HEK293 (cell line): ENCODE data around the gene TNNT2.

Experiments used
- CTCF ChIA-PET: fragments of 350-600 bp; formaldehyde crosslinking; extraction: SDS; loops from one replicate; lab custom pipeline; 2021; ENCODE audit warnings: antibody characterized with exemption; lab: Yijun Ruan, JAX
- POLR2A ChIA-PET: fragments of 300-600 bp; formaldehyde crosslinking; extraction: SDS; loops from one replicate; lab custom pipeline; 2020; ENCODE audit warnings: antibody characterized with exemption, inconsistent platforms; lab: Yijun Ruan, JAX
- H3K27ac ChIP-seq: fragments of 200-500 bp; sonication (Bioruptor generic); 2 replicates; pipeline ENCODE4 v1.5.1; 2014; ENCODE audit warnings: low read depth, low read length, control low read depth, inconsistent platforms; ENCODE audit errors: extremely low read depth
- H3K36me3 ChIP-seq, 2 experiments: fragments of 200-500 bp in 1 of 2; sonication (Bioruptor generic) in 1 of 2; 1 replicate in 1 of 2; 2 replicates in 1 of 2; pipeline ENCODE4 v1.5.1; 2014 to 2017; ENCODE audit warnings: inconsistent platforms in 2 of 2, low read length in 2 of 2; ENCODE audit not compliant: control insufficient read depth in 2 of 2, insufficient read depth in 1 of 2
- H3K4me1 ChIP-seq: fragments of 200-500 bp; sonication (Bioruptor generic); 2 replicates; pipeline ENCODE4 v1.5.1; 2014; ENCODE audit warnings: mild to moderate bottlenecking, low read length, inconsistent platforms; ENCODE audit not compliant: control insufficient read depth, insufficient read depth
- H3K4me3 ChIP-seq: 2 replicates; pipeline ENCODE4 v1.5.1; 2011; ENCODE audit warnings: low read depth, mild to moderate bottlenecking, control low read depth, low read length, moderate library complexity
- H3K9me3 ChIP-seq: fragments of 200-500 bp; sonication (Bioruptor generic); 2 replicates; pipeline ENCODE4 v1.5.1; 2014; ENCODE audit warnings: low read depth, low read length, inconsistent platforms; ENCODE audit not compliant: control insufficient read depth, insufficient read depth
- GFI1B ChIP-seq: fragments of 450-650 bp; formaldehyde crosslinking; IDR thresholded peaks from 2 replicates; pipeline ENCODE4 v1.5.1; 2016; ENCODE audit warnings: missing biosample characterization, missing genetic modification characterization
- MEIS1 ChIP-seq: sonication (generic); formaldehyde crosslinking; IDR thresholded peaks from 2 replicates; pipeline ENCODE4 v1.8.1; 2022; ENCODE audit warnings: missing genetic modification reagents, mild to moderate bottlenecking, borderline replicate concordance
- SP3 ChIP-seq: fragments of 450-650 bp; formaldehyde crosslinking; IDR thresholded peaks from 2 replicates; pipeline ENCODE4 v1.5.1; 2016; ENCODE audit warnings: missing biosample characterization, missing genetic modification characterization
- YY1 ChIP-seq: fragments of 450-650 bp; formaldehyde crosslinking; IDR thresholded peaks from 2 replicates; pipeline ENCODE4 v1.5.1; 2018; ENCODE audit warnings: missing biosample characterization, missing genetic modification characterization
- ZBTB20 ChIP-seq: fragments of 450-650 bp; formaldehyde crosslinking; IDR thresholded peaks from 2 replicates; pipeline ENCODE4 v1.5.1; 2016; ENCODE audit warnings: missing biosample characterization, missing genetic modification characterization
- ZBTB8A ChIP-seq: fragments of 450-650 bp; formaldehyde crosslinking; IDR thresholded peaks from 2 replicates; pipeline ENCODE4 v1.5.1; 2016; ENCODE audit warnings: missing biosample characterization, missing genetic modification characterization
- ZIC2 ChIP-seq: fragments of 450-650 bp; formaldehyde crosslinking; IDR thresholded peaks from 2 replicates; pipeline ENCODE4 v1.5.1; 2016; ENCODE audit warnings: missing biosample characterization, missing genetic modification characterization
- ZNF10 ChIP-seq: fragments of 450-650 bp; formaldehyde crosslinking; IDR thresholded peaks from 2 replicates; pipeline ENCODE4 v1.5.1; 2017; ENCODE audit warnings: missing biosample characterization, missing genetic modification characterization
- ZNF148 ChIP-seq: fragments of 450-650 bp; formaldehyde crosslinking; IDR thresholded peaks from 2 replicates; pipeline ENCODE4 v1.5.0; 2017; ENCODE audit warnings: missing biosample characterization, missing genetic modification characterization, borderline replicate concordance
- ZNF169 ChIP-seq: fragments of 450-650 bp; formaldehyde crosslinking; IDR thresholded peaks from 2 replicates; pipeline ENCODE4 v1.5.1; 2016; ENCODE audit warnings: missing biosample characterization, missing genetic modification characterization
- ZNF19 ChIP-seq: fragments of 450-650 bp; formaldehyde crosslinking; IDR thresholded peaks from 2 replicates; pipeline ENCODE4; 2016; ENCODE audit warnings: missing biosample characterization, missing genetic modification characterization, low read depth
- ZNF211 ChIP-seq: fragments of 450-650 bp; formaldehyde crosslinking; IDR thresholded peaks from 2 replicates; pipeline ENCODE4 v1.5.1; 2016; ENCODE audit warnings: low read depth, missing biosample characterization, missing genetic modification characterization
- ZNF248 ChIP-seq: fragments of 450-650 bp; formaldehyde crosslinking; IDR thresholded peaks from 2 replicates; pipeline ENCODE4 v1.5.1; 2017; ENCODE audit warnings: missing biosample characterization, missing genetic modification characterization
- ZNF398 ChIP-seq: fragments of 450-650 bp; formaldehyde crosslinking; IDR thresholded peaks from 2 replicates; pipeline ENCODE4 v1.5.1; 2017; ENCODE audit warnings: missing biosample characterization, missing genetic modification characterization
- ZNF488 ChIP-seq: fragments of 450-650 bp; formaldehyde crosslinking; IDR thresholded peaks from 2 replicates; pipeline ENCODE4 v1.5.1; 2016; ENCODE audit warnings: missing biosample characterization, missing genetic modification characterization
- ZNF548 ChIP-seq: fragments of 450-650 bp; formaldehyde crosslinking; IDR thresholded peaks from 2 replicates; pipeline ENCODE4 v1.5.1; 2016; ENCODE audit warnings: missing biosample characterization, missing genetic modification characterization
- ZNF707 ChIP-seq: fragments of 450-650 bp; formaldehyde crosslinking; IDR thresholded peaks from 2 replicates; pipeline ENCODE4 v1.5.1; 2016; ENCODE audit warnings: missing biosample characterization, missing genetic modification characterization
- ZNF791 ChIP-seq: fragments of 450-650 bp; formaldehyde crosslinking; IDR thresholded peaks from 2 replicates; pipeline ENCODE4 v1.5.1; 2016; ENCODE audit warnings: missing biosample characterization, missing genetic modification characterization
- TF ChIP-seq, protein P1 (sequence below): fragments of 450-650 bp; formaldehyde crosslinking; IDR thresholded peaks from 2 replicates; pipeline ENCODE4 v1.5.1; 2017; ENCODE audit warnings: missing biosample characterization, missing genetic modification characterization
- TF ChIP-seq, protein P2 (sequence below): fragments of 450-650 bp; formaldehyde crosslinking; IDR thresholded peaks from 2 replicates; pipeline ENCODE4 v1.5.1; 2016; ENCODE audit warnings: missing biosample characterization, missing genetic modification characterization
- TF ChIP-seq, protein P3 (sequence below): fragments of 450-650 bp; formaldehyde crosslinking; IDR thresholded peaks from 2 replicates; pipeline ENCODE4 v1.5.1; 2017; ENCODE audit warnings: missing biosample characterization, missing genetic modification characterization
- TF ChIP-seq, protein P4 (sequence below): fragments of 450-650 bp; formaldehyde crosslinking; IDR thresholded peaks from 2 replicates; pipeline ENCODE4 v1.5.1; 2016; ENCODE audit warnings: missing biosample characterization, missing genetic modification characterization, borderline replicate concordance

Gene TNNT2

DNA sequence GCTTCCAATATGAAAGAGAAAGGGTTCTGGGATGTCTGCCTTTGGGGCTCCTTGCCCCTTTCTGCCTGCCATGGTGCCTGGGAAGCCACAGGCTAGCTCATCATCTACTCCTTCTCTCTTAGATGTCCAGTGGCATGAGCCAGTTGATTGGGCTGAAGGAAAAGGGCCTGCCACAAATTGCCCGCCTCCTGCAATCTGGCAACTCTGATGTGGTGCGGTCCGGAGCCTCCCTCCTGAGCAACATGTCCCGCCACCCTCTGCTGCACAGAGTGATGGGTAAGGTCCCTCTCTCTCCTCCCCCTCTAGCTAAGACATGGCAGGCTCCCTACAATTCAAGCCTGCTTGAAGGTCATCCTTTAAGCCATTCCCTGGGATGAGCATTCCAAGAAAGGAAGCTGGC is 53.2 kb downstream of the TNNT2 start:
- TF ChIP-seq ZNF10 (tag by site-specific recombination) = no peak
- no peak for TF ChIP-seq ZNF148 (tag by site-specific recombination)
- no peak for TF ChIP-seq ZNF248 (tag by site-specific recombination)
- TF ChIP-seq, protein P1, sequence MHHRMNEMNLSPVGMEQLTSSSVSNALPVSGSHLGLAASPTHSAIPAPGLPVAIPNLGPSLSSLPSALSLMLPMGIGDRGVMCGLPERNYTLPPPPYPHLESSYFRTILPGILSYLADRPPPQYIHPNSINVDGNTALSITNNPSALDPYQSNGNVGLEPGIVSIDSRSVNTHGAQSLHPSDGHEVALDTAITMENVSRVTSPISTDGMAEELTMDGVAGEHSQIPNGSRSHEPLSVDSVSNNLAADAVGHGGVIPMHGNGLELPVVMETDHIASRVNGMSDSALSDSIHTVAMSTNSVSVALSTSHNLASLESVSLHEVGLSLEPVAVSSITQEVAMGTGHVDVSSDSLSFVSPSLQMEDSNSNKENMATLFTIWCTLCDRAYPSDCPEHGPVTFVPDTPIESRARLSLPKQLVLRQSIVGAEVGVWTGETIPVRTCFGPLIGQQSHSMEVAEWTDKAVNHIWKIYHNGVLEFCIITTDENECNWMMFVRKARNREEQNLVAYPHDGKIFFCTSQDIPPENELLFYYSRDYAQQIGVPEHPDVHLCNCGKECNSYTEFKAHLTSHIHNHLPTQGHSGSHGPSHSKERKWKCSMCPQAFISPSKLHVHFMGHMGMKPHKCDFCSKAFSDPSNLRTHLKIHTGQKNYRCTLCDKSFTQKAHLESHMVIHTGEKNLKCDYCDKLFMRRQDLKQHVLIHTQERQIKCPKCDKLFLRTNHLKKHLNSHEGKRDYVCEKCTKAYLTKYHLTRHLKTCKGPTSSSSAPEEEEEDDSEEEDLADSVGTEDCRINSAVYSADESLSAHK (tag by site-specific recombination) = no peak
- no peak for TF ChIP-seq MEIS1 (CRISPR knock-in tag)
- TF ChIP-seq SP3 (tag by site-specific recombination) = no peak
- no peak for TF ChIP-seq ZNF791 (tag by site-specific recombination)
- TF ChIP-seq ZNF19 (tag by site-specific recombination) = no peak
- no peak for TF ChIP-seq ZNF548 (tag by site-specific recombination)
- TF ChIP-seq, protein P2, sequence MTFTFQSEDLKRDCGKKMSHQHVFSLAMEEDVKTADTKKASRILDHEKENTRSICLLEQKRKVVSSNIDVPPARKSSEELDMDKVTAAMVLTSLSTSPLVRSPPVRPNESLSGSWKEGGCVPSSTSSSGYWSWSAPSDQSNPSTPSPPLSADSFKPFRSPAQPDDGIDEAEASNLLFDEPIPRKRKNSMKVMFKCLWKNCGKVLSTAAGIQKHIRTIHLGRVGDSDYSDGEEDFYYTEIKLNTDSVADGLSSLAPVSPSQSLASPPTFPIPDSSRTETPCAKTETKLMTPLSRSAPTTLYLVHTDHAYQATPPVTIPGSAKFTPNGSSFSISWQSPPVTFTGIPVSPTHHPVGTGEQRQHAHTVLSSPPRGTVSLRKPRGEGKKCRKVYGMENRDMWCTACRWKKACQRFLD = no peak
- no peak for TF ChIP-seq ZBTB20 (tag by site-specific recombination)
- TF ChIP-seq, all 188 proteins: peak for 0
- Histone ChIP-seq H3K9me3 (no peaks in the 10 kb centered on the region), H3K27ac (no peak overlapping the region), H3K4me3 (no peak overlapping the region), H3K36me3 (no peaks in the 10 kb centered on the region), H3K4me1 (no peaks in the 10 kb centered on the region)
- ChIA-PET POLR2A (no interaction called here), CTCF (interaction anchor here (0.6 to 1.3 kb wide), 2 partner anchors 23 to 33 kb away, joined by 3 to 9 read pairs; no protein-coding TSS in a partner anchor)

- ChIA-PET CTCF (interaction anchor here (0.5 to 1.3 kb wide), 2 partner anchors 24 to 499 kb away, joined by 6 to 9 read pairs; no protein-coding TSS in a partner anchor), POLR2A (no interaction called here)
- H3K36me3 ChIP-seq = no peaks in the 10 kb centered on the region
- no peak overlapping the region for H3K4me3 ChIP-seq
- H3K9me3 ChIP-seq = no peaks in the 10 kb centered on the region
- no peak overlapping the region for H3K27ac ChIP-seq
- no peaks in the 10 kb centered on the region for H3K4me1 ChIP-seq
- TF ChIP-seq GFI1B = no peak
- TF ChIP-seq ZNF398 (tag by site-specific recombination) = no peak
- TF ChIP-seq SP3 (tag by site-specific recombination) = no peak
- TF ChIP-seq, protein P3, sequence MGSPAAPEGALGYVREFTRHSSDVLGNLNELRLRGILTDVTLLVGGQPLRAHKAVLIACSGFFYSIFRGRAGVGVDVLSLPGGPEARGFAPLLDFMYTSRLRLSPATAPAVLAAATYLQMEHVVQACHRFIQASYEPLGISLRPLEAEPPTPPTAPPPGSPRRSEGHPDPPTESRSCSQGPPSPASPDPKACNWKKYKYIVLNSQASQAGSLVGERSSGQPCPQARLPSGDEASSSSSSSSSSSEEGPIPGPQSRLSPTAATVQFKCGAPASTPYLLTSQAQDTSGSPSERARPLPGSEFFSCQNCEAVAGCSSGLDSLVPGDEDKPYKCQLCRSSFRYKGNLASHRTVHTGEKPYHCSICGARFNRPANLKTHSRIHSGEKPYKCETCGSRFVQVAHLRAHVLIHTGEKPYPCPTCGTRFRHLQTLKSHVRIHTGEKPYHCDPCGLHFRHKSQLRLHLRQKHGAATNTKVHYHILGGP (tag by site-specific recombination) = no peak
- TF ChIP-seq, protein P4, sequence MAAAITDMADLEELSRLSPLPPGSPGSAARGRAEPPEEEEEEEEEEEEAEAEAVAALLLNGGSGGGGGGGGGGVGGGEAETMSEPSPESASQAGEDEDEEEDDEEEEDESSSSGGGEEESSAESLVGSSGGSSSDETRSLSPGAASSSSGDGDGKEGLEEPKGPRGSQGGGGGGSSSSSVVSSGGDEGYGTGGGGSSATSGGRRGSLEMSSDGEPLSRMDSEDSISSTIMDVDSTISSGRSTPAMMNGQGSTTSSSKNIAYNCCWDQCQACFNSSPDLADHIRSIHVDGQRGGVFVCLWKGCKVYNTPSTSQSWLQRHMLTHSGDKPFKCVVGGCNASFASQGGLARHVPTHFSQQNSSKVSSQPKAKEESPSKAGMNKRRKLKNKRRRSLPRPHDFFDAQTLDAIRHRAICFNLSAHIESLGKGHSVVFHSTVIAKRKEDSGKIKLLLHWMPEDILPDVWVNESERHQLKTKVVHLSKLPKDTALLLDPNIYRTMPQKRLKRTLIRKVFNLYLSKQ (tag by site-specific recombination) = no peak
- no peak for TF ChIP-seq ZIC2
- no peak for TF ChIP-seq ZNF707 (tag by site-specific recombination)
- no peak for TF ChIP-seq ZNF488
- no peak for TF ChIP-seq YY1 (tag by site-specific recombination)
- TF ChIP-seq ZBTB8A = no peak
- TF ChIP-seq ZNF169 (tag by site-specific recombination) = no peak
- TF ChIP-seq ZNF211 = no peak
Measured at GRCh38 chr1:201322653-201323510, 54.6 kb downstream of the TNNT2 start.
